HCT116 (cell line): Measurements from ENCODE around the gene DLG2. TPM values are rescaled to one million over a fixed set of nuclear protein-coding genes. Genes with fewer than 3 reads are reported as not detected.

Source experiments
- ATAC-seq: fragments of 200-7000 bp; cut with Tn5 transposase; 2 replicates; pipeline ENCODE4 v1.9.1; 2020; ENCODE audit warnings: mild to moderate bottlenecking, moderate library complexity
- BruUV-seq: library from RNA; stranded (reverse); fragments of 400-500 nt; replicated peaks from 2 replicates; lab custom pipeline; 2021; lab: Mats Ljungman, UMichigan
- CTCF ChIA-PET: fragments of 300-600 bp; sonication (Branson Sonifier 250); formaldehyde crosslinking; loops from one replicate; lab custom pipeline; 2021; ENCODE audit warnings: antibody characterized with exemption; lab: Charles Lee
- POLR2A ChIA-PET: fragments of 300-600, 350-600 bp; sonication (Branson Sonifier 250); formaldehyde crosslinking; loops from one replicate; lab custom pipeline; 2021; ENCODE audit warnings: antibody characterized with exemption; lab: Charles Lee
- RAD21 ChIA-PET, 2 experiments: fragments of 300-600 bp; sonication (Branson Sonifier 250); formaldehyde crosslinking; loops; one replicate each; lab custom pipeline; 2023; ENCODE audit warnings: low total read pairs in 2 of 2; ENCODE audit not compliant: uncharacterized antibody in 2 of 2, unreplicated experiment in 2 of 2, low non-redundant PET in 1 of 2; lab: Charles Lee
- DNase-seq: peaks from one replicate; pipeline ENCODE4 v3.0.0-alpha.2; 2010; ENCODE audit warnings: low read depth, low spot score
- H2AFZ ChIP-seq: fragments of 200-600 bp; shearing (Covaris generic), sonication (generic); 2 replicates; pipeline ENCODE4 v1.6.1; 2017; ENCODE audit warnings: low read depth, mixed run types, mixed read lengths, antibody characterized with exemption, low read length; ENCODE audit not compliant: poor library complexity, severe bottlenecking
- H3K27ac ChIP-seq: 2 replicates; pipeline ENCODE4 v1.5.1; 2012; ENCODE audit warnings: low read depth, low read length
- H3K27me3 ChIP-seq: fragments of 200-600 bp; sonication (generic); 2 replicates; pipeline ENCODE4 v1.6.1; 2016; ENCODE audit warnings: mixed run types, low read length, mixed read lengths; ENCODE audit not compliant: insufficient read depth
- H3K36me3 ChIP-seq, 2 experiments: fragments of 200-500 bp in 1 of 2; fragments of 200-600 bp in 1 of 2; sonication (Bioruptor generic) in 1 of 2; sonication (generic) in 1 of 2; 2 replicates each; pipeline versions ENCODE4 v1.5.1 to v1.6.1; 2014 to 2016; ENCODE audit warnings: low read length in 2 of 2, inconsistent platforms in 1 of 2, mixed read lengths in 1 of 2, mixed run types in 1 of 2; ENCODE audit not compliant: insufficient read depth in 2 of 2, control insufficient read depth in 1 of 2
- H3K4me1 ChIP-seq, 2 experiments: fragments of 200-600 bp in 1 of 2; sonication (generic) in 1 of 2; 2 replicates each; pipeline versions ENCODE4 v1.5.1 to v1.6.1; 2012 to 2017; ENCODE audit warnings: low read length in 2 of 2, inconsistent platforms in 1 of 2, mild to moderate bottlenecking in 1 of 2, mixed read lengths in 1 of 2, mixed run types in 1 of 2, moderate library complexity in 1 of 2; ENCODE audit not compliant: insufficient read depth in 2 of 2, control insufficient read depth in 1 of 2
- H3K4me2 ChIP-seq: fragments of 200-600 bp; sonication (generic); 2 replicates; pipeline ENCODE4 v1.6.1; 2017; ENCODE audit warnings: mixed run types, low read length, mixed read lengths
- H3K4me3 ChIP-seq, 2 experiments: fragments of 200-600 bp in 1 of 2; sonication (generic) in 1 of 2; replicated peaks in 1 of 2; 2 replicates each; pipeline ENCODE4 v1.5.1; 2011 to 2016; ENCODE audit warnings: low read length in 2 of 2, control low read depth in 1 of 2, low read depth in 1 of 2, mild to moderate bottlenecking in 1 of 2, mixed read lengths in 1 of 2, mixed run types in 1 of 2
- H3K79me2 ChIP-seq: fragments of 200-600 bp; sonication (generic); 2 replicates; pipeline ENCODE4 v1.6.1; 2017; ENCODE audit warnings: mild to moderate bottlenecking, mixed run types, low read length, moderate library complexity, mixed read lengths; ENCODE audit not compliant: insufficient read depth
- H3K9ac ChIP-seq: fragments of 200-600 bp; sonication (generic); 2 replicates; pipeline ENCODE4 v1.6.1; 2016; ENCODE audit warnings: low read length, mixed read lengths
- H3K9me2 ChIP-seq: fragments of 200-600 bp; sonication (generic), shearing (Covaris generic); 2 replicates; pipeline ENCODE4 v1.6.1; 2017; ENCODE audit warnings: mixed run types, mild to moderate bottlenecking, moderate library complexity; ENCODE audit not compliant: insufficient read depth
- H3K9me3 ChIP-seq, 2 experiments: fragments of 200-500 bp in 1 of 2; fragments of 200-600 bp in 1 of 2; sonication (Bioruptor generic) in 1 of 2; sonication (generic) in 1 of 2; 2 replicates each; pipeline ENCODE4 v1.6.1; 2014 to 2017; ENCODE audit warnings: low read length in 2 of 2, mixed read lengths in 2 of 2, inconsistent platforms in 1 of 2, low read depth in 1 of 2, mild to moderate bottlenecking in 1 of 2, mixed run types in 1 of 2, moderate library complexity in 1 of 2; ENCODE audit not compliant: control insufficient read depth in 1 of 2, insufficient read depth in 1 of 2
- H4K20me1 ChIP-seq: fragments of 200-600 bp; sonication (generic), shearing (Covaris generic); 2 replicates; pipeline ENCODE4 v1.6.1; 2017; ENCODE audit warnings: mixed run types, mild to moderate bottlenecking, moderate library complexity; ENCODE audit not compliant: insufficient read depth
- CEBPB ChIP-seq: IDR thresholded peaks from 2 replicates; pipeline ENCODE4 v1.6.1; 2012; ENCODE audit warnings: low read depth
- EGR1 ChIP-seq: IDR thresholded peaks from 2 replicates; pipeline ENCODE4 v1.6.1; 2012; ENCODE audit warnings: low read depth
- ELF1 ChIP-seq: IDR thresholded peaks from 2 replicates; pipeline ENCODE4 v1.6.1; 2012; ENCODE audit warnings: low read depth, borderline replicate concordance
- JUND ChIP-seq: IDR thresholded peaks from 2 replicates; pipeline ENCODE4 v1.6.1; 2012
- MAX ChIP-seq: IDR thresholded peaks from 2 replicates; pipeline ENCODE4 v1.6.1; 2012
- POLR2A ChIP-seq: IDR thresholded peaks from 2 replicates; pipeline ENCODE4 v1.7.0; 2011; ENCODE audit warnings: borderline replicate concordance; ENCODE audit not compliant: insufficient read depth, insufficient read length; ENCODE audit errors: extremely low read depth
- POLR2AphosphoS5 ChIP-seq: IDR thresholded peaks from 2 replicates; pipeline ENCODE4 v1.6.1; 2011; ENCODE audit warnings: mild to moderate bottlenecking, low read depth, low read length, moderate library complexity
- SP1 ChIP-seq: IDR thresholded peaks from 2 replicates; pipeline ENCODE4 v1.6.1; 2012; ENCODE audit warnings: low read depth
- SRF ChIP-seq: IDR thresholded peaks from 2 replicates; pipeline ENCODE4 v1.6.1; 2012; ENCODE audit warnings: low read depth
- TCF7L2 ChIP-seq: IDR thresholded peaks from 2 replicates; pipeline ENCODE4 v1.7.0; 2011; ENCODE audit warnings: borderline replicate concordance, inconsistent platforms; ENCODE audit not compliant: insufficient read depth, insufficient read length; ENCODE audit errors: extremely low read depth
- ZBTB33 ChIP-seq: IDR thresholded peaks from 2 replicates; pipeline ENCODE4 v1.6.1; 2011; ENCODE audit warnings: mild to moderate bottlenecking, low read length, moderate library complexity; ENCODE audit not compliant: insufficient replicate concordance; ENCODE audit errors: extremely low read depth
- intact Hi-C: fragments of 100-400 bp; cut with micrococcal nuclease; formaldehyde crosslinking; loops from 2 replicates; pipeline ENCODE4 v1.10.0; 2022
- total RNA-seq: library from RNA; stranded (reverse); gene quantifications from one replicate; pipeline ENCODE4 v1.2.1, GENCODE V29; 2021; ENCODE audit not compliant: unreplicated experiment
- TF ChIP-seq, protein P1 (sequence below): IDR thresholded peaks from 2 replicates; pipeline ENCODE4 v1.6.1; 2012
- TF ChIP-seq, protein P2 (sequence below): IDR thresholded peaks from 2 replicates; pipeline ENCODE4 v1.6.1; 2012; ENCODE audit warnings: low read depth

Gene DLG2
- total RNA-seq, 1 experiment from 2014 or later, result 2.4 TPM

- Histone ChIP-seq H3K9ac (no peak overlapping the region), H3K9me3 (no peaks in the 10 kb centered on the region), H4K20me1 (no peaks in the 10 kb centered on the region), H3K4me2 (no peak overlapping the region), H3K4me3 (no peak overlapping the region), H3K27me3 (no peaks in the 10 kb centered on the region), H3K9me2 (no peaks in the 10 kb centered on the region), H3K4me1 (no peaks in the 10 kb centered on the region), H3K36me3 (no peaks in the 10 kb centered on the region), H2AFZ (no peak overlapping the region), H3K79me2 (no peaks in the 10 kb centered on the region), H3K27ac (no peak overlapping the region)
- intact Hi-C loops, result no loop called here
- DNase-seq (no peak), ATAC-seq (no peak)
- RAD21 ChIA-PET, result no interaction called here
- TF ChIP-seq SRF (no peak), POLR2AphosphoS5 (no peak), EGR1 (no peak), CEBPB (no peak), ELF1 (no peak), ZBTB33 (no peak), JUND (no peak), MAX (no peak), SP1 (no peak), POLR2A (no peak), TCF7L2 (no peak)
- TF ChIP-seq, protein P1, sequence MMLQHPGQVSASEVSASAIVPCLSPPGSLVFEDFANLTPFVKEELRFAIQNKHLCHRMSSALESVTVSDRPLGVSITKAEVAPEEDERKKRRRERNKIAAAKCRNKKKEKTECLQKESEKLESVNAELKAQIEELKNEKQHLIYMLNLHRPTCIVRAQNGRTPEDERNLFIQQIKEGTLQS, result no peak
- TF ChIP-seq, protein P2, sequence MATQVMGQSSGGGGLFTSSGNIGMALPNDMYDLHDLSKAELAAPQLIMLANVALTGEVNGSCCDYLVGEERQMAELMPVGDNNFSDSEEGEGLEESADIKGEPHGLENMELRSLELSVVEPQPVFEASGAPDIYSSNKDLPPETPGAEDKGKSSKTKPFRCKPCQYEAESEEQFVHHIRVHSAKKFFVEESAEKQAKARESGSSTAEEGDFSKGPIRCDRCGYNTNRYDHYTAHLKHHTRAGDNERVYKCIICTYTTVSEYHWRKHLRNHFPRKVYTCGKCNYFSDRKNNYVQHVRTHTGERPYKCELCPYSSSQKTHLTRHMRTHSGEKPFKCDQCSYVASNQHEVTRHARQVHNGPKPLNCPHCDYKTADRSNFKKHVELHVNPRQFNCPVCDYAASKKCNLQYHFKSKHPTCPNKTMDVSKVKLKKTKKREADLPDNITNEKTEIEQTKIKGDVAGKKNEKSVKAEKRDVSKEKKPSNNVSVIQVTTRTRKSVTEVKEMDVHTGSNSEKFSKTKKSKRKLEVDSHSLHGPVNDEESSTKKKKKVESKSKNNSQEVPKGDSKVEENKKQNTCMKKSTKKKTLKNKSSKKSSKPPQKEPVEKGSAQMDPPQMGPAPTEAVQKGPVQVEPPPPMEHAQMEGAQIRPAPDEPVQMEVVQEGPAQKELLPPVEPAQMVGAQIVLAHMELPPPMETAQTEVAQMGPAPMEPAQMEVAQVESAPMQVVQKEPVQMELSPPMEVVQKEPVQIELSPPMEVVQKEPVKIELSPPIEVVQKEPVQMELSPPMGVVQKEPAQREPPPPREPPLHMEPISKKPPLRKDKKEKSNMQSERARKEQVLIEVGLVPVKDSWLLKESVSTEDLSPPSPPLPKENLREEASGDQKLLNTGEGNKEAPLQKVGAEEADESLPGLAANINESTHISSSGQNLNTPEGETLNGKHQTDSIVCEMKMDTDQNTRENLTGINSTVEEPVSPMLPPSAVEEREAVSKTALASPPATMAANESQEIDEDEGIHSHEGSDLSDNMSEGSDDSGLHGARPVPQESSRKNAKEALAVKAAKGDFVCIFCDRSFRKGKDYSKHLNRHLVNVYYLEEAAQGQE, result no peak
- CTCF ChIA-PET, result no interaction called here
- POLR2A ChIA-PET, result no interaction called here
- BruUV-seq, result no TSS peak
Observed at GRCh38 chr11:84675396-84676025, 951.6 kb downstream of the DLG2 start.
